ENCODE measurements around the gene GAD2.

Gene GAD2

DNA sequence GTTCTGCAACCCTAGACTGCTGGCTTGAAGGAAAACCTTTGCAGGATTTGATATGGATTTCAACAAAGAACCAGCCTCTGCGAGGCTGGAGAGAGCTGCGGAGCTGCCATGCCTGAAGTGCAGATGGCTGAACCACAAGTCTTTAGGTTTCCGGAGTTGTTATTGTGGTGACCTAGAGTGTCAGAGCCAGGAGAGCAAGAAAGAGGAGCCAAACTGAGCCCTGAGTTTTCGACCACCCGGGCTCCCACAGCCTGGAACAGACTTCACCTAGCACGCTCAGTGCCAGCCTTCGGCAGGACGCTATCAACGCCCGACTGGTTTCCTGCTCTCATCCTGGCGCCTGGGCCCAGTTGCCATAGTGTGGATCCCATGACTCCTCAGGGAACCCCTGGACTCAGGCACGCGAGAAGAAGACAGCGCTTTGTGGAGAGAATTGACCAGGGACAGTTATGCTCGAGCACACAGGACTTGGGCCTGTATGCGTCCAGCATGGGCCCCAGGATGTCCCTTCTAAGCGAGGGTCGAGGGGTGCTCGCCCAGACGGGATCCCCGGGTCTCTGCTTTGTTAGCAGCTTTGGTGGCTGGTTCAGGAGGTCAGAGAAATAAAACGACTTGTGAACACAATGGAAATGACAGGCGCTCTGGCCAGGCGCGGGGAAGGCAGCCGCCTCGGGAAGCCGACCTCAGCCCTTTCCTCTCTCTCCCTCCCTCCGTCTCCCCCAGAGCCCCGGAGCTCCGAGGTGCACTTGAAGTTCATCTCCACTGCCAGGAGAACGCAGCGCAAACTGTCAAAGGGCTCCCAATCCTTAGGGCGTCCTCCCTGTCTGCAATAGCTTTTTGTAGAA, 1.8 kb upstream of the GAD2 start:
- no peak for DNase-seq (ENCODE audit: extremely low read depth, low read depth)
- TF ChIP-seq, protein P1, sequence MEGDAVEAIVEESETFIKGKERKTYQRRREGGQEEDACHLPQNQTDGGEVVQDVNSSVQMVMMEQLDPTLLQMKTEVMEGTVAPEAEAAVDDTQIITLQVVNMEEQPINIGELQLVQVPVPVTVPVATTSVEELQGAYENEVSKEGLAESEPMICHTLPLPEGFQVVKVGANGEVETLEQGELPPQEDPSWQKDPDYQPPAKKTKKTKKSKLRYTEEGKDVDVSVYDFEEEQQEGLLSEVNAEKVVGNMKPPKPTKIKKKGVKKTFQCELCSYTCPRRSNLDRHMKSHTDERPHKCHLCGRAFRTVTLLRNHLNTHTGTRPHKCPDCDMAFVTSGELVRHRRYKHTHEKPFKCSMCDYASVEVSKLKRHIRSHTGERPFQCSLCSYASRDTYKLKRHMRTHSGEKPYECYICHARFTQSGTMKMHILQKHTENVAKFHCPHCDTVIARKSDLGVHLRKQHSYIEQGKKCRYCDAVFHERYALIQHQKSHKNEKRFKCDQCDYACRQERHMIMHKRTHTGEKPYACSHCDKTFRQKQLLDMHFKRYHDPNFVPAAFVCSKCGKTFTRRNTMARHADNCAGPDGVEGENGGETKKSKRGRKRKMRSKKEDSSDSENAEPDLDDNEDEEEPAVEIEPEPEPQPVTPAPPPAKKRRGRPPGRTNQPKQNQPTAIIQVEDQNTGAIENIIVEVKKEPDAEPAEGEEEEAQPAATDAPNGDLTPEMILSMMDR (IDR thresholded peaks at IDR 0.05; ENCODE audit: low read depth, low read length), result no peak

DNA sequence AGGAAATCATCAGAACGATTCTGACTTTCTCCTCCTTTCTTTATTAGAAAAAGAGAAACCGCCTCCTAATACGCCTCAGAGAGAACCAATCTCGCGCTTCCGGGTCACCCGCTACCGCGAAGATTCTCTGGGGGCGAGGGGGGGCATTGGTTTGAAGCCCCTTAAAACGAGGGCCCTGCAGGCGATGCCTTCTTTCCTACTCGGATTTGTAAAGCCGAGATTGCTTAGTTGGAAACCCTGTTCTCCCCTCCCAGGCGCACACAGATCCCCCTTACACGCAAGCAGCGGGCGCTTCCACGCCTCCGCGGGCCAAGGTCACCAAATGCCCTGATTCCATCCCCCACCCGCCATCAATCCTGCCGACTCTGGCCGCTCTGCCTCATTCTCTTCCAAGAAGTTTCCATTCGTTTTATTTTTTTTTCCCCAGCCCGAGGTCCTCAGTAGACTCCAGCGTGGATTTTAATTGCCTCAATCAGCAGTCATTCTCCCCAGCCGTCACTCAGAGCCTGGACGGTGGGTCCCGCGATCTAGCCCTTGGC, 1.1 kb upstream of the GAD2 start:
- TF ChIP-seq, protein P1 (IDR thresholded peaks at IDR 0.05; ENCODE audit: low read depth, low read length), result no peak
- no peak for DNase-seq (ENCODE audit: extremely low read depth, low read depth)

DNA sequence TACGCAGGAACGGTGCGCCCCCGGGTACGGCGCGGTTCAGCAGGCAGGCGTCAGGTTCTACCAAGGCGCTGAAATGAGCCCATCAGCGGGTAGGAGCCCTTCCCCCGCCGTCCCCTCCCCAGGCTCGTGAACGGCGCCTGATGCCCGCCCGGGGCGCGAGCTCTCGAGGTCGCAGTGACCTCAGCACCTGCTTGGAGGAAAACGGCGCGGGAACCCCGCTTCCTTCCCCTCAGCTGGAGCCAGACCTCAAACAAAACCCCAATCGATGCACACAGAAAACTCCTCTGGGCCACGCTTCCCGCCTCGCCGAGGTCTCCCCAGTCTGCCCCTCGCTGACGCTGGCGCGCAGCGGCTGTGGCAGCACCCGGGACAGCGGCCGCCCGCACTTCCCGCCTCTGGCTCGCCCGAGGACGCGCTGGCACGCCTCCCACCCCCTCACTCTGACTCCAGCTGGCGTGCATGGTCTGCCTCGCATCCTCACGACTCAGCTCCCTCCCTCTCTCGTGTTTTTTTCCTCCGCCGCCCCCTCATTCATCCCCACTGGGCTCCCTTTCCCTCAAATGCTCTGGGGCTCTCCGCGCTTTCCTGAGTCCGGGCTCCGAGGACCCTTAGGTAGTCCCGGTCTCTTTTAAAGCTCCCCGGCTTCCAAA, 514 bp upstream of the GAD2 start:
- no peak for DNase-seq (ENCODE audit: extremely low read depth, low read depth)
- TF ChIP-seq, protein P1 (IDR thresholded peaks at IDR 0.05; ENCODE audit: low read depth, low read length), result no peak

DNA sequence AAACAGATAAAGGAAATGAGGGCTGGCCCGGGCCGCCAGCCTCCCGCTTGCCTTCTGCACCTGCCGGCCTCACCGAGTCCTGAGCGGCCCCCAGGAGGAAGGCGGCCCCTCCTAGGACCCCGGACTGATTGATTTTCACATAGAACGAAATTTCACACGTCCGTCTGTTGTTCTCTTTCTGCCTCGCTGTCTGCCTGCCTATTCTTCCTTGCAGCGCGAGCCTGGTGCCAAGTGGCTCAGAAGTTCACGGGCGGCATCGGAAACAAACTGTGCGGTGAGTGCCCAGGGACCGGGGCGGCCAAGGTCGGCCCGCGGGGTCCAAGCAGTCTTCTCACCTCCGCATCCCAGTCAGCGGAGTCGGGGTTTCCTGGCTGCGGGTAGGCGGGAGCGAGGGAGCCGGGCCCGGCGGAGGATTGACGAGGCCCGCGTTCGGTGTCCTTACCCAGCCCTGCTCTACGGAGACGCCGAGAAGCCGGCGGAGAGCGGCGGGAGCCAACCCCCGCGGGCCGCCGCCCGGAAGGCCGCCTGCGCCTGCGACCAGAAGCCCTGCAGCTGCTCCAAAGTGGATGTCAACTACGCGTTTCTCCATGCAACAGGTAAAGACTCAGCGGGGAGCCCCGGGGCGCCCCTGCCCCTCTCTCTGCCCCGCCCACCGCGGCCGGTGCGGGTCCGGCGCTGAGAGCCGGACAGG, 967 bp downstream of the GAD2 start:
- TF ChIP-seq, protein P1 (IDR thresholded peaks at IDR 0.05; ENCODE audit: low read depth, low read length), result no peak
- no peak for DNase-seq (ENCODE audit: extremely low read depth, low read depth)

DNA sequence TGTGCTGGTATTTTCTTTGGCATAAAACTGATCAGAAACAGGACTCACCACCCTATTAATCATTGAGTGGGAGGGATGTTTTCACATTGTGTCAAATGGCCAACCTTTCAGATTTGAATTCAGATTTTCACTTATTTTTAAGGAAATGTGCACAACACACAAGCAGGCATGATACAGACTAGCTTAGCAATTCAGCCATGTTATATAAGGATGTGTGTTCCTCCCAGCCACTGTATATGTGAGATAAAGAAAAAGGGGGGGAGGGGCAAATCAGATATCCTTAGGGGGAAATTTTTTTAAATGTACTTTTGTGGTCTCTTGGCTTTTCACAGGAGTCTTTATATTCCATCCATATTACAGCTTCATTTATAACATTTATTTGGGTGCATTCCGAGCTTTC, 3.1 kb downstream of the GAD2 start:
- TF ChIP-seq, protein P1 (IDR thresholded peaks at IDR 0.05; ENCODE audit: low read depth, low read length), result no peak
- DNase-seq (ENCODE audit: extremely low read depth, low read depth), result no peak

DNA sequence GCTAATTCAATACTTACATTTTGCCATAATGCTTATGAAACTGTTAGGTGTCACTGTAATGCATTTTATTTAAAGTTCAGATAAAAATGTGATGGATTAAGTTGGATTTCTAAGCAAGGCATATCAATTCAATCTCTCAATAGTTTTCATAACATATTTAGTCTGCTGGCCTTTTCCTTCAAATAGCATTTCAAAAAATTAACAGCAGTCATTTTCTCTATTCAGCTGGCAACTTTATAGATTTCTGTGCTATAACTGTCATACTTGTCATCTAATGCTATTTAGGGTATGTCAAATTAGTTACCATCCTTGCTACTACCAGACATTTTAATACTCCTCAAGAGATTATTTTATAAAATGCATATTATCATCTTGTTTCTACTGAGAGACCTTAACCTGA, 4.3 kb downstream of the GAD2 start:
- TF ChIP-seq, protein P1 (IDR thresholded peaks at IDR 0.05; ENCODE audit: low read depth, low read length), result no peak
- no peak for DNase-seq (ENCODE audit: extremely low read depth, low read depth)
